Tibial nerve (tissue), 4 donors: Measurements from ENCODE around the gene CALHM5.

Experiments
- CTCF ChIP-seq, 5 experiments: fragments of 200-600 bp in 3 of 5; fragments of 450-650 bp in 2 of 5; sonication (generic) in 3 of 5; IDR thresholded peaks; one replicate each; pipeline ENCODE4 v1.5.1; 2016 to 2019; ENCODE audit warnings: antibody characterized with exemption in 5 of 5, mild to moderate bottlenecking in 3 of 5, moderate library complexity in 2 of 5
- EP300 ChIP-seq, 2 donors: sonication (generic); formaldehyde crosslinking; IDR thresholded peaks; one replicate each; pipeline ENCODE4 v1.6.1; 2017; ENCODE audit warnings: antibody characterized with exemption in 2 of 2, mild to moderate bottlenecking in 1 of 2

- no peak for TF ChIP-seq CTCF (IDR thresholded peaks at IDR 0.05)
- TF ChIP-seq EP300 (IDR thresholded peaks at IDR 0.05) = no peak
Measured at GRCh38 chr6:116550796-116551195, 39.4 kb downstream of the CALHM5 start.
